ENCODE data around the gene PROX2.

DNA sequence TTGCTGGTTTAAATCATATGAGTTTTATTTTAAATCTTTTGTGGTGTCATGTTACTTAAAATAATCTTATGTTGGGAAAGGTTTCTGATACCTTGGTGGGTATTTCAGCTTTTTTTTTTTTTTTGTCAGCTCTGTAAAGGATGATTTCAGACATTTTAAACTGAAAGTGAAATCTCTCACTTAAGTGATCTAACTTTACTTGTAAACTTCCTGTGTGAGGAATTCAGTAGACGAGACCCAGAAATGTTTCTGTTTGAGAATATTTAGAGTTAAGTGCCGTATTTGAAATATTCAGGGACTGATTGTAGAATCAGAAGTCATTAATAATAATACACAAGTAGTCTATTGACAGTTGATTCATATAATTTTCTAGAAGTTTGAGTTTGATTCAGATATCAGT is 37.8 kb downstream of the PROX2 start:
- TF ChIP-seq, protein P1, sequence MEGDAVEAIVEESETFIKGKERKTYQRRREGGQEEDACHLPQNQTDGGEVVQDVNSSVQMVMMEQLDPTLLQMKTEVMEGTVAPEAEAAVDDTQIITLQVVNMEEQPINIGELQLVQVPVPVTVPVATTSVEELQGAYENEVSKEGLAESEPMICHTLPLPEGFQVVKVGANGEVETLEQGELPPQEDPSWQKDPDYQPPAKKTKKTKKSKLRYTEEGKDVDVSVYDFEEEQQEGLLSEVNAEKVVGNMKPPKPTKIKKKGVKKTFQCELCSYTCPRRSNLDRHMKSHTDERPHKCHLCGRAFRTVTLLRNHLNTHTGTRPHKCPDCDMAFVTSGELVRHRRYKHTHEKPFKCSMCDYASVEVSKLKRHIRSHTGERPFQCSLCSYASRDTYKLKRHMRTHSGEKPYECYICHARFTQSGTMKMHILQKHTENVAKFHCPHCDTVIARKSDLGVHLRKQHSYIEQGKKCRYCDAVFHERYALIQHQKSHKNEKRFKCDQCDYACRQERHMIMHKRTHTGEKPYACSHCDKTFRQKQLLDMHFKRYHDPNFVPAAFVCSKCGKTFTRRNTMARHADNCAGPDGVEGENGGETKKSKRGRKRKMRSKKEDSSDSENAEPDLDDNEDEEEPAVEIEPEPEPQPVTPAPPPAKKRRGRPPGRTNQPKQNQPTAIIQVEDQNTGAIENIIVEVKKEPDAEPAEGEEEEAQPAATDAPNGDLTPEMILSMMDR (conservative IDR thresholded peaks at IDR 0.05; ENCODE audit: low read length), result no peak
- no peak for TF ChIP-seq EZH2phosphoT487 (IDR thresholded peaks at IDR 0.05; ENCODE audit: borderline replicate concordance, low read depth, low read length)

Measured in OCI-LY7 (cell line).